EL (cell line): Measurements from ENCODE around the gene GJA1.

Experiments
- DNase-seq: peaks from one replicate; pipeline ENCODE4 v3.0.0-alpha.2; 2016

The GJA1 gene

GRCh38 chr6:121492536-121492935, 57.1 kb downstream of the GJA1 start:
- DNase-seq: no peak

DNA sequence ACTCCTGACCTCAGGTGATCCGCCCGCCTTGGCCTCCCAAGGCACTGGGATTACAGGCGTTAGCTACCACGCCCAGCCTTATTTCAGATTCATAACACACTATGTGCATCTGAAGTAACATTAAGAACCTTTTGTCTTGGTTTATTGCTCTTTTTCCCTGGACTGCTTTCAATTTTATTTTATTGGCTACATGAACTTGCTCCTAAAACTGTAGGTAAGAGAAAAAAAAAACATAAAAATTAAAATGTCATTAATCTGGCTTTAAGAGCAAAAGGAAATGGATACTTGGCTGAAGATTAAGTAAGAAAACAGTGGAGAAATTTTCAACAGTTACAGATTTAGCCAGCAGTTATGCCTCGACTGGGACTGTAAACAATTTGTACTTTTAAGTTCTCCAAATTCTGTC, 62.5 kb downstream of the GJA1 start:
- DNase-seq: no peak

DNA sequence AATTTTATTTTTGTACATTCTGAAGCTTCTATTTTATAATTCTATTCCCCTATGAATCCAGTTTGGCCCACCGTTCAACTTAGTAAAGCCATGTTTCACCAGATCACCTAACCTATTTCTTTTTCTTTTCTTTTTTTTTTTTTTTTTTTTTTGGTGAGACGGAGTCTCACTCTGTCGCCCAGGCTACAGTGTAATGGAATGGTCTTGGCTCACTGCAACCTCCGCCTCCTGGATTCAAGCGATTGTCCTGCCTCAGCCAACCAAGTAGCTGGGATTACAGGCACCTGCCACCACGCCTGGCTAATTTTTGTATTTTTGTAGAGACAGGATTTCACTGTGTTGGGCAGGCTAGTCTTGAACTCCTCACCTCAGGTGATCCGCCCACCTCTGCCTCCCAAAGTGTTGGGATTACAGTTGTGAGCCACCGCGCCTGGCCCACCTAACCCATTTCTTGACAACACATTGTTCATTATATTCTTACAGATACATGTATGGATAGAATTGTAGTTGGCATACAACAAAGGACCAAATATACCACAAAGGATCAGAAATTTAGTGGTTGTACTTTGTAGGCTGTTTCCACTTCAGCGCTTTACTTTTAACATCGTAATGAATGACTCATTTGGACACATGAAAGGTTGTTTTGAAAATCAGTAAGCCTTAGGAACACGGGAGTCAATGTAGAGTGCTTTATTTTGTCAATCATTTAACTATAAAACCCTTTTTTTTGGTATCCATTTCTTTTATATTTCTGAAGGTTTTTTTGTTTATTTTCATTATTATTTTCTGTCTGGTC, 63.2 kb downstream of the GJA1 start:
- DNase-seq: no peak
